ENCODE measurements around the gene GRIA4. TPM values are rescaled to one million over a fixed set of nuclear protein-coding genes. Genes with fewer than 3 reads are reported as not detected.

GRIA4 gene
- total and polyA plus RNA-seq, 2 donors (not counting 1 experiment from before 2014, with no cell fraction given): not detected

DNA sequence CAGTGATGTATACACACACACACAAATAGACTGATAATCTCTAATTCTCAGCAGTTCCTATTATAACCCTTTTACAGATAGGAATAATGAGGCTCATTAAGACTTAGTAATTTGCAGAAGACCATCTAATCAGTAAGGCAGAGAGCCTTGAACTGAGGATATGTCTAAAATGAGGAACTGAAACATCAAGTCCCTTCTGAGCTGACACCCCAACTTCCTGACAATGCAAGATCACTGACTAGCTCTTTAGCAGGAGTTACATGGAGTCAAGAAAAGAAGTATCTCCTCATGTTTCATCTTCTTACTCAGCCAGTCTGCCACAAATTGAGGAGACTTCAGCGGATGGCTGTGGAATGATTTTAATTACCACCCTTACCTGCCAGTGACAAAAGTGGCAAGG, 219.2 kb downstream of the GRIA4 start:
- peaks cover 7 to 9% of the 10 kb centered on the region in 2 donors for H3K4me1 ChIP-seq (ENCODE audit: control insufficient read depth in 2 of 2, insufficient read depth in 2 of 2, low read length in 2 of 2)
- Mint-ChIP-seq H3K4me1 (peaks cover 9% of the 10 kb centered on the region), H3K4me3 (no peak overlapping the region), H3K9me3 (ENCODE audit: insufficient read depth) (no peaks in the 10 kb centered on the region), H3K27ac (no peak overlapping the region), H3K27me3 (peaks cover 2% of the 10 kb centered on the region)
- DNase-seq (peak; percentile 54), ATAC-seq (ENCODE audit: low read depth) (peak; percentile 80)
- H3K9ac ChIP-seq (ENCODE audit: low read length): no peak overlapping the region
- TF ChIP-seq, protein P1, sequence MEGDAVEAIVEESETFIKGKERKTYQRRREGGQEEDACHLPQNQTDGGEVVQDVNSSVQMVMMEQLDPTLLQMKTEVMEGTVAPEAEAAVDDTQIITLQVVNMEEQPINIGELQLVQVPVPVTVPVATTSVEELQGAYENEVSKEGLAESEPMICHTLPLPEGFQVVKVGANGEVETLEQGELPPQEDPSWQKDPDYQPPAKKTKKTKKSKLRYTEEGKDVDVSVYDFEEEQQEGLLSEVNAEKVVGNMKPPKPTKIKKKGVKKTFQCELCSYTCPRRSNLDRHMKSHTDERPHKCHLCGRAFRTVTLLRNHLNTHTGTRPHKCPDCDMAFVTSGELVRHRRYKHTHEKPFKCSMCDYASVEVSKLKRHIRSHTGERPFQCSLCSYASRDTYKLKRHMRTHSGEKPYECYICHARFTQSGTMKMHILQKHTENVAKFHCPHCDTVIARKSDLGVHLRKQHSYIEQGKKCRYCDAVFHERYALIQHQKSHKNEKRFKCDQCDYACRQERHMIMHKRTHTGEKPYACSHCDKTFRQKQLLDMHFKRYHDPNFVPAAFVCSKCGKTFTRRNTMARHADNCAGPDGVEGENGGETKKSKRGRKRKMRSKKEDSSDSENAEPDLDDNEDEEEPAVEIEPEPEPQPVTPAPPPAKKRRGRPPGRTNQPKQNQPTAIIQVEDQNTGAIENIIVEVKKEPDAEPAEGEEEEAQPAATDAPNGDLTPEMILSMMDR (IDR thresholded peaks at IDR 0.05): no peak
- TF ChIP-seq EZH2 (IDR thresholded peaks at IDR 0.05; ENCODE audit: borderline replicate concordance, insufficient read depth, low read depth, low read length, poor library complexity, severe bottlenecking): no peak
- no peak overlapping the region for H3K4me3 ChIP-seq (ENCODE audit: control extremely low read depth in 1 of 5, extremely low read depth in 1 of 5, insufficient read depth in 1 of 5, low read depth in 2 of 5, low read length in 4 of 5)
- no peaks in the 10 kb centered on the region for H3K27me3 ChIP-seq (replicated peaks in 1 of 4; ENCODE audit: control extremely low read depth in 1 of 4, control insufficient read depth in 3 of 4, insufficient read depth in 4 of 4, low read length in 3 of 4)
- no peaks in the 10 kb centered on the region for H3K79me2 ChIP-seq (ENCODE audit: control insufficient read depth, insufficient read depth, low read length)
- H4K20me1 ChIP-seq (ENCODE audit: control insufficient read depth, insufficient read depth, low read length, poor library complexity, severe bottlenecking): no peaks in the 10 kb centered on the region
- no peak overlapping the region for H3K4me2 ChIP-seq (replicated peaks; ENCODE audit: low read depth, low read length, poor library complexity, severe bottlenecking)
- no peaks in the 10 kb centered on the region for H3K36me3 ChIP-seq (replicated peaks in 1 of 2; ENCODE audit: control extremely low read depth in 1 of 2, control insufficient read depth in 1 of 2, extremely low read depth in 1 of 2, insufficient read depth in 2 of 2, low read length in 1 of 2)
- H3K9me3 ChIP-seq (ENCODE audit: control extremely low read depth in 1 of 3, control insufficient read depth in 2 of 3, insufficient read depth in 1 of 3, low read length in 2 of 3): no peaks in the 10 kb centered on the region
- ChIA-PET POLR2A (no interaction called here), CTCF (no interaction called here)
- no peak overlapping the region for H2AFZ ChIP-seq (ENCODE audit: insufficient read depth, low read depth, low read length, poor library complexity, severe bottlenecking)
- intact Hi-C loops (cut with micrococcal nuclease): no loop called here
- H3K27ac ChIP-seq (ENCODE audit: low read length in 2 of 2): no peak overlapping the region
- no CpG with 5 or more reads among the region's 1 CpG for WGBS (ENCODE audit: insufficient coverage)

DNA sequence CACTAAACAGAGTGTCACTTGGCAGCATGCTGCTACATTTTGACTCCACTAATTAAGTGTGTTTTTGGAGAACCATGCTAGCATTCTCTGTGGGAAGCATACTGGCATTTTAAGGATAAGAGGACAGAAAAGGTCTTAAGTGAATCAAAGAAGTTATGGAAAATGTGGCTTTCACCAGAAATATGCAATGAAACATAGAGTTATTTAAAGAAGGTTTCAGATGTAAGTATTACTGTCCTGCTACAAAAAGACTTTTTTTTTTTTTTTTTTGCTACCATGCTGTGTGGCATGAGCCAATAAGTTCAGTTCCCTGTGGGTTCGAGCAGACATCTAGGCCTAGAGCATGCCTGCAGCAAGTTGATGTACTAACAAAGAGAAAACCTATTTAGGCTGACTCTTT, 224.6 kb downstream of the GRIA4 start:
- Histone ChIP-seq H3K27ac (ENCODE audit: low read length in 2 of 2) (no peak overlapping the region), H2AFZ (ENCODE audit: insufficient read depth, low read depth, low read length, poor library complexity, severe bottlenecking) (no peak overlapping the region), H3K36me3 (replicated peaks in 1 of 2; ENCODE audit: control extremely low read depth in 1 of 2, control insufficient read depth in 1 of 2, extremely low read depth in 1 of 2, insufficient read depth in 2 of 2, low read length in 1 of 2) (no peaks in the 10 kb centered on the region), H3K4me2 (replicated peaks; ENCODE audit: low read depth, low read length, poor library complexity, severe bottlenecking) (no peak overlapping the region), H3K9me3 (ENCODE audit: control extremely low read depth in 1 of 3, control insufficient read depth in 2 of 3, insufficient read depth in 1 of 3, low read length in 2 of 3) (no peaks in the 10 kb centered on the region), H3K79me2 (ENCODE audit: control insufficient read depth, insufficient read depth, low read length) (no peaks in the 10 kb centered on the region), H3K9ac (ENCODE audit: low read length) (no peak overlapping the region), H3K27me3 (replicated peaks in 1 of 4; ENCODE audit: control extremely low read depth in 1 of 4, control insufficient read depth in 3 of 4, insufficient read depth in 4 of 4, low read length in 3 of 4) (no peaks in the 10 kb centered on the region), H4K20me1 (ENCODE audit: control insufficient read depth, insufficient read depth, low read length, poor library complexity, severe bottlenecking) (no peaks in the 10 kb centered on the region), H3K4me1 (ENCODE audit: control insufficient read depth in 2 of 2, insufficient read depth in 2 of 2, low read length in 2 of 2) (peaks cover 1 to 2% of the 10 kb centered on the region in 2 donors), H3K4me3 (ENCODE audit: control extremely low read depth in 1 of 5, extremely low read depth in 1 of 5, insufficient read depth in 1 of 5, low read depth in 2 of 5, low read length in 4 of 5) (no peak overlapping the region)
- H3K4me3 Mint-ChIP-seq: no peak overlapping the region
- 75% methylated on average over 1 of the region's 1 CpG for WGBS (ENCODE audit: insufficient coverage)
- H3K9me3 Mint-ChIP-seq (ENCODE audit: insufficient read depth): no peaks in the 10 kb centered on the region
- peaks cover 1% of the 10 kb centered on the region for H3K4me1 Mint-ChIP-seq
- no peak overlapping the region for H3K27ac Mint-ChIP-seq
- ChIA-PET CTCF (no interaction called here), POLR2A (no interaction called here)
- no peak for TF ChIP-seq EZH2 (IDR thresholded peaks at IDR 0.05; ENCODE audit: borderline replicate concordance, insufficient read depth, low read depth, low read length, poor library complexity, severe bottlenecking)
- TF ChIP-seq, protein P1 (IDR thresholded peaks at IDR 0.05): no peak
- intact Hi-C loops (cut with micrococcal nuclease): no loop called here
- no peak for ATAC-seq (ENCODE audit: low read depth)
- H3K27me3 Mint-ChIP-seq: peaks cover 4% of the 10 kb centered on the region
- no peak for DNase-seq

Measured in B cell (primary cell).